HG03439 (cell line): Measurements from ENCODE around the gene LMBRD1.
"Not testable (repeated sequence)": the region's sequence is repeated elsewhere in the genome, so short reads cannot be mapped to it uniquely, and the experiment has no call there.

Source experiments
- ATAC-seq: cut with Tn5 transposase; IDR thresholded peaks from one replicate; pipeline ENCODE4 v1.9.1; 2021; ENCODE audit warnings: mild to moderate bottlenecking, moderate library complexity; ENCODE audit not compliant: unreplicated experiment

Gene LMBRD1

DNA sequence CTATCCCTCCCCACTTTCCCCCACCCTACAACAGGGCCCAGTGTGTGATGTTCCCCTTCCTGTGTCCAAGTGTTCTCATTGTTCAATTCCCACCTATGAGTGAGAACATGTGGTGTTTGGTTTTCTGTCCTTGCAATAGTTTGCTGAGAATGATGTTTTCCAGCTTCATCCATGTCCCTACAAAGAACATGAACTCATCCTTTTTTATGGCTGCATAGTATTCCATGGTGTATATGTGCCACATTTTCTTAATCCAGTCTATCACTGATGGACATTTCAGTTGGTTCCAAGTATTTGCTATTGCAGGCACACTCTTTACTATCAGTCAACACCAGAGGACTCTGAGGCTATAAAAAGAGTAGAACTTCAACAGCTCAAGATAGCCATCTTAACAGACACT lies 2.0 kb upstream of the LMBRD1 start:
- not testable (repeated sequence) for ATAC-seq

DNA sequence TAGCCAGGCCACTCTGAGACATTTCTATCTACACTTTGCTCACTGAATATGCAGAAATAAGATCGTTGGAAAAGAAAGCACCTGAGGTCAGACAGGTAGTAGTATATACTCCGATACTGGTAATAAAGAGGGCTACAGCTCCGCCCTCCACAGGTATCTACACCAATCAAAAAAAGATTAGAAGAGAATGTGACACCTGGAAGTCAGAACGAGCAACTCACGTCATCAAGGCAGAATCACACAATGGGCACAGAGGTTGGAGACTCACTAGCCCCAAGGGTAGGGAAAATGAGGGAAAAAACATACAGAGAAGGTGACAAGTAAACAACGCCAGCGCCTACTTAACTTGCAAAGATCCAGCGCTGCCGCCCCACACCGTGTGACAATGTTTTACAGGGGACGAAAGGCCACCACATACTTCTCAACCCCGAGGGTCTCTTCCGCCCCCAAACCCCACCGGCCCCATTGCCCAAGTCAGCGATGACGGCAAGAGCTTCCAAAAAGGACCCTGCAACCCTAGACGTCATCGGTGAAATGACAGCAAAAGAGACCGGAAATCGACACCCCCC lies 653 bp downstream of the LMBRD1 start:
- peak; percentile 38 for ATAC-seq

DNA sequence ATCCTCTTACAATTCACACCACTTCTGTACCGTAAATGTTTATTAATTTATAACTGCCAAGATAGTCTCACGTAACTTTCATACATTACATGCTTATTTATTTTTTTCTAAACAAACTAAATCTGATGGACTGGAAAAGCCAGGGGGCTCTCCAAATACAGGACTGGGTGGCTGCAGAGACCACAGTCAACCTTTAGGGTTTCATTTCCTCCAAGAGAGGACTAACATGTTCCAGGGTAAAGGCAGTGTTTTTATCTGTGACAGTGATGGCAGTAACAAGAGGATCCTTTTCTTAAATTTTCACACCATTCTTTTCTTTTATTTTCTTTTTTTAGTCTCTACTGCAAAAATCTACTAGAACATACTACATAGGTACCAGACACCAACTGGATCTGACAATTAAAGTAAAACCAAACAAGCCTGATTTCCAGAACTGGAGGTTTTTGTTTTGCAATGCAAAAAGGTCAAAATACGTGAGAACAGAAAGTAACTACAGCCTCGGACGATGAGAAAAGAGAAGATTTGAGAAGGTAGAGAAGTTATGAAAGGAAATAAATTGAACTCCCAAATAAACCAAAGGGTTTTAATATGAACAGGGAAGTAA lies 1.2 kb downstream of the LMBRD1 start:
- ATAC-seq = peak; percentile 31

GRCh38 chr6:69792292-69792691 lies 4.5 kb downstream of the LMBRD1 start:
- no peak for ATAC-seq

DNA sequence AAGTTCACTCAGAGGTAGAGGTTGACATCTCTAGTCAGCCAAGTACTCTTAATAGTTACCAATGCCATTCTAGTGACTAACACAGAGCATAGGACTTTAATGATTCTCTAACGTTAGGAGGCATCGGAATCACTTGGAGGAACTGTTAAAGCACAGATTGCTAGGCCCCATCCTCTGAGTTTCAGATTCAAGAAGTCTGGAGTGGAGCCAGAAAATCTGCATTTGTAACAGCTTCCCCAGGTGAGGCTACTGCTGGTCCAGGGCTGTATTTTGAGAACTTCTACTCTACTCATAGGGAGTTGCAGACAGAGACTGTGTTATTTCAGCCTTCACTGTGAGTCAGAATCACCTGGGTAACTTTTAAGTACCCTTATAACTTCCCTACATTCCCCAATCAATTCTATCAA lies 5.7 kb downstream of the LMBRD1 start:
- ATAC-seq = no peak

DNA sequence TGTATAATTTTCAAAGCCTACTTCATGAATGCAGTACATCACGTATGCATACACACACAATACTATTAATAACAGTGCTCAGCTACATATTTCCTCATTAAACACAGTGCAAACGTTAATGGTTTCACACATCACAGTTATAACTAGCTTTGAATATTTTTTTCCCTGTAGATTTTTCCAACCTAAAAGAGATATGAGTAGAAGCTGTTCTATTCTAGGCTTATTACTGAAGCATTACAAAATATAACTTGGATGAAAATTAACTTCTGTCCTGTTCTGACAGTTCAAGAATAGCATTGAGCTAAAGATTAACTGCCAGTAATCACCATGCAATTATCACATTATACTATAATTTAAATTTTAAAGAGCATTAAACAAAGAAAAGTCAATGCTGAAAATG lies 6.2 kb downstream of the LMBRD1 start:
- ATAC-seq = no peak

- no peak for ATAC-seq
These were observed 7.2 kb downstream of the LMBRD1 start for GRCh38 chr6:69789578-69789977.

DNA sequence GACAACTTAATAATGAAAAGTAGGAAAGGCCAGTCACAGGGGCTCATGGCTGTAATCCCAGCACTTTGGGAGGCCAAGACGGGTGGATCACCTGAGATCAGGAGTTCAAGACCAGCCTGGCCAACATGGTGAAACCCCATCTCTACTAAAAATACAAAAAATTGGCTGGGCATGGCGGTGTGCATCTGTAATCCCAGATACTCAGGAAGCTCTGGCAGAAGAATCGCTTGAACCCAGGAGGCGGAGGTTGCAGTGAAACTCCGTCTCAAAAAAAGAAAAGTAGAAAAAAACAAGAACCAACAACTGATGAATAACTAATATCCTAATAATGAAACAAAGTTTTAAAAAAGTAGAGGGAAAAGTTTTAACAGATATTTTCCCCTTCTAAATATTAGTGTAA lies 9.4 kb downstream of the LMBRD1 start:
- not testable (repeated sequence) for ATAC-seq

- ATAC-seq = no peak
These were observed 11.1 kb downstream of the LMBRD1 start for GRCh38 chr6:69785697-69786096.

DNA sequence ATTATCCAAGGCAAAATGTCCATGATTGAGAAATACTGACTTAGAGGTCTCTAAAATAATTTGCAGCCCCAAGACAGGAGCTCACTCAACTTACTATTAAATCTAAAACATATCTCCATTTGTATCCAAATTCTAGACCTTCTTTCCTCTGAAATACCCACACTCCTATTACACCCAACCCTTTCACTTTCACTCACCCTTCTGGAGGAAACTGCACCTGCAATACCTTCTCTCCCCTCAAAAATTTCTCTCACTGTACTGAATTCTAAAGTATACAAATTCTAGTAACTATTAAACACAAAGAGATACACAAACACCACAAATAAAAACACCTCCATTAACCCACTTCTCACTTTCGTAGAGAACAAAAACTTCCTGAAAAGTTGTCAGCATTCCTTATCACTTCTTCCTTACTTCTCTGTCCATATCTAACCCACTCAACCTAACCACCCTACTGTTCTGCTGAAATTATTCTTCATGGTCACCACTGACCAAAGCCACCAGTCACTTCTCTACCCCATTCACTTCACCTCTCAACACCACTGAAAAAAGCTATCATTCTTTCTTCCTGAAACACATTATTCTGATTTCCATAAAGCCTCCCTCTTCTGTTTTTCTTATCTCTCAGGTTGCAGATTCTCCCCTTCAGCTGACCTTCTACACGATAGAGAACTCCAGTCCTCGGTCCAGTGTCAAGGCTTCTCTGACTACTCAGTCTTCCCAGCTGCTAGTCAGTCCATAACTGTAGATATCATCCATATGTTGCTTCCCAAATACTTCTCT lies 12.0 kb downstream of the LMBRD1 start:
- no peak for ATAC-seq

DNA sequence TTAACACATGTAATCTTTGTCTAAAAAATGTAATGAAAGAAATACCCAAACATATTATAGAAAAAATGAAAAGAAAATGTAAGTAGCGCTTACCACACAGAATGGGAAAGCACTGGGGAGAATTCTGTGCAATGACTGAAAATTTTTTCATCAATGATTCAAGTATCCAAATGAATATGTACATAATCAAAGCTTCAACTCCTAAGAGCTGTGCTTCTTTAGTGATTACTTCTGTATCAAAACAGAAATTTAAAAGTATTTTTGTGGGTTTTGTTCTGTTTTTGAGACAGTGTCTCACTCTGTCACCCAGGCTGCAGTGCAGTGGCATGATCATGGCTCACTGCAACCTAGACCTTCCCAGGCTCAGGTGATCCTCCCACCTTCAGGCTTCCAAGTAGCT lies 13.7 kb downstream of the LMBRD1 start:
- ATAC-seq = no peak

GRCh38 chr6:69780585-69781178 lies 16.1 kb downstream of the LMBRD1 start:
- no peak for ATAC-seq

- no peak for ATAC-seq
These were observed 20.9 kb downstream of the LMBRD1 start for GRCh38 chr6:69775941-69776340.

- no peak for ATAC-seq
These were observed 21.3 kb downstream of the LMBRD1 start for GRCh38 chr6:69775585-69775849.

- no peak for ATAC-seq
These were observed 21.8 kb downstream of the LMBRD1 start for GRCh38 chr6:69774740-69775584.

- no peak for ATAC-seq
These were observed 25.5 kb downstream of the LMBRD1 start for GRCh38 chr6:69771158-69771906.

DNA sequence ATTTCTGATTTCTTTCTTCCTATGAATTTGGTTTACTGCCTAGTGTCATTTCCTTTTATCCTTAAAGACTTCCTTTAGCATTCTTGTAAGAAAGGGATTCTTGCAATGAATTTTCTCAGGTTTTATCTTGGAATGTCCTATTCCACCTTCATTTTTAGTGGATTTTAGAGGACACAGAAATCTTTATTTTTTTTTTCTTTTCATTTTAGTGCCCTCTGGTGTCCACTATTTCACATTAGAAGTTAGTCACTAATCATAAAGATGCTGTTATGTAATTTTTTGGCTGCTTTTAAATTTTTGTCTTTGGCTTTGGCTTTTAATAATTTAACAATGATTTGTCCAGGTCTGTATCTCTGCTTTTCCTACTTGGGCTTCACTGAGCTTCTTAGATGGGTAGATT lies 28.1 kb downstream of the LMBRD1 start:
- no peak for ATAC-seq

DNA sequence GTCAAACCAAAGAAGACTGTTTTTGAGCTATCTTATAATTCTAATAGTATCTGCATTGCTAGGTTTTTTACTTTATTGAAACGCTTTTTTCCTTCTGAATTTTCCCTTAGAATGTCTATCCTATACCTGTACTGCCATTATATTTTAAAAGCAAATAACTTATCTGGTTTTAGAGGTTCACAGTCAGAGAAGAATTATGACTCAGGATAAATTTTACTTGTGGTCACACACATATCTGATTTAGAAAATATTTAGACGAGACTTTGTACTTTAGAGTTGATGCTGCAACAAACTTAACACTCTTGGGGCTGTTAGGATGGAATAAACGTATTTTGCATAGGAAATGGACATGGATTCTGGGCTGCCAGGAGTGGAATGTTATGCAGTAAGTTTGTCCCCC lies 33.0 kb downstream of the LMBRD1 start:
- no peak for ATAC-seq

- no peak for ATAC-seq
These were observed 35.0 kb downstream of the LMBRD1 start for GRCh38 chr6:69761853-69762252.

DNA sequence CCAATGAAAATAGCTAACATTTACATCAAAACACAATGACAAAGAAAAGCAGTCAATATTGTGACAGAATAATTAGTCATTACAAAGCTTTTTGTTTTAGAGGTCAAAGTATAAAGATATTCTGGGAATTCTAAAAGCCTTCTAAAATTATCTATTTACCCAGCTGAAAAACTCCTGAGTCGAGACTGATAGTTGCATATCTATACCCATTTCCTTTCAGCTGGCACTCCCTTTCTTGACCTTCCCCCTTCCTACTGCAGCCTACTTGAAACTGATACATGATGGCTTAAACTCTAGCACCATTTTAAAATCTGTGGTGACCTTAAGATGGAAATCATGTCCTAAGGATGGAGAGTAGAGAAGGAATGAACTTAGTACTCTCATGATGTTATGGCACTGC lies 38.6 kb downstream of the LMBRD1 start:
- ATAC-seq = no peak

GRCh38 chr6:69756907-69757306 lies 39.9 kb downstream of the LMBRD1 start:
- ATAC-seq = no peak
